Chondrocyte (in vitro differentiated cells): ENCODE data around the gene A3GALT2. TPM values are rescaled to one million over a fixed set of nuclear protein-coding genes. Genes with fewer than 3 reads are reported as not detected.
"Not testable (repeated sequence)": the region's sequence is repeated elsewhere in the genome, so short reads cannot be mapped to it uniquely, and the experiment has no call there.

Experiments
- DNase-seq: peaks from one replicate; pipeline ENCODE4 v3.0.0; 2021; ENCODE audit warnings: mixed read lengths, low spot score
- H3K27ac Mint-ChIP-seq: one replicate; pipeline ENCODE4 v1.8.0; 2021; ENCODE audit warnings: mild to moderate bottlenecking, moderate library complexity, mixed read lengths; ENCODE audit not compliant: unreplicated experiment
- H3K27me3 Mint-ChIP-seq: 2 replicates; pipeline ENCODE4 v1.8.0; 2021; ENCODE audit warnings: low read depth, mixed read lengths
- H3K36me3 Mint-ChIP-seq: 2 replicates; pipeline ENCODE4 v1.8.0; 2021; ENCODE audit warnings: low read depth, mixed read lengths
- H3K4me1 Mint-ChIP-seq: 2 replicates; pipeline ENCODE4 v1.8.0; 2021; ENCODE audit warnings: low read depth, mild to moderate bottlenecking, mixed read lengths
- H3K4me3 Mint-ChIP-seq: one replicate; pipeline ENCODE4 v1.8.0; 2021; ENCODE audit warnings: mild to moderate bottlenecking, moderate library complexity, mixed read lengths; ENCODE audit not compliant: unreplicated experiment
- H3K9me3 Mint-ChIP-seq: 2 replicates; pipeline ENCODE4 v1.8.0; 2021; ENCODE audit warnings: low read depth, mixed read lengths
- total RNA-seq: library from RNA; stranded (reverse); gene quantifications from 3 replicates; pipeline ENCODE4 v1.2.1, GENCODE V29; 2021
- TF ChIP-seq, protein P1 (sequence below): fragments of 200-600 bp; sonication (generic); IDR thresholded peaks from 2 replicates; pipeline ENCODE4 v1.5.0; 2021; ENCODE audit warnings: antibody characterized with exemption, mild to moderate bottlenecking, moderate library complexity

A3GALT2 gene
- total RNA-seq, 1 donor from 2014 or later, result 0.27 TPM

DNA sequence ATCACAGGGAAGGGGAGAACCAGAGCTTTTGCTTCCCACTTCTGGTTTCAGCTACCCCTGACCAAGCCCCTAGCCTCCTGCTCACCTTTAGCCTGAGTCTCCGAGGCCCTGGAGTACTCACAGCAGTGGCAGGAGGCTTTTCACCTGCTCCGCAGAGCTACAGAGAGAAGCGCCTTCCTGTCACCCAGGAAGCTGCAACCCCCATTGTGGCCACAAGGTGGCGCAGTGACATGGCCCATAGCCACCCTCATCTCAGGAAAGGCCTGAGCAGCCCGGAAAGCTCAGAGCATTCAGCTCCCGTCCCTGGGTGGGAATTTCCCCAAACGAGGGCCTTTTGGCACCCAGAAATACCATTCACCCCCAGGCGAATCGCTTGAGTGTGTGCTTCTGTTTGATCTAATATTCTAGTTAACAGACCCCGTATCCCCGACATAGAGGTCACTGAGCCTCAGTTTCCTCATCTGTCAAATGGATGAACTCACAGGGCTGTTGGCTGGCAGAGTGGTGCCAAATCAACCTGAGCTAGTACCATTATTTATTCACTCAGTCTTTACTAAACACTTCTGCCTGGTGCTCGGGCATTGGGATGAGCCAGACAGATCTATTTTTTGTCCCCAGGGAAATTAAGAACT lies 25.3 kb downstream of the A3GALT2 start:
- peak overlapping the region; percentile 8 for H3K27ac Mint-ChIP-seq
- peaks cover 16% of the 10 kb centered on the region for H3K4me1 Mint-ChIP-seq
- no peaks in the 10 kb centered on the region for H3K27me3 Mint-ChIP-seq
- no peak overlapping the region for H3K4me3 Mint-ChIP-seq
- H3K9me3 Mint-ChIP-seq, result no peaks in the 10 kb centered on the region
- no peak for DNase-seq
- H3K36me3 Mint-ChIP-seq, result peaks cover 23% of the 10 kb centered on the region
- TF ChIP-seq, protein P1, sequence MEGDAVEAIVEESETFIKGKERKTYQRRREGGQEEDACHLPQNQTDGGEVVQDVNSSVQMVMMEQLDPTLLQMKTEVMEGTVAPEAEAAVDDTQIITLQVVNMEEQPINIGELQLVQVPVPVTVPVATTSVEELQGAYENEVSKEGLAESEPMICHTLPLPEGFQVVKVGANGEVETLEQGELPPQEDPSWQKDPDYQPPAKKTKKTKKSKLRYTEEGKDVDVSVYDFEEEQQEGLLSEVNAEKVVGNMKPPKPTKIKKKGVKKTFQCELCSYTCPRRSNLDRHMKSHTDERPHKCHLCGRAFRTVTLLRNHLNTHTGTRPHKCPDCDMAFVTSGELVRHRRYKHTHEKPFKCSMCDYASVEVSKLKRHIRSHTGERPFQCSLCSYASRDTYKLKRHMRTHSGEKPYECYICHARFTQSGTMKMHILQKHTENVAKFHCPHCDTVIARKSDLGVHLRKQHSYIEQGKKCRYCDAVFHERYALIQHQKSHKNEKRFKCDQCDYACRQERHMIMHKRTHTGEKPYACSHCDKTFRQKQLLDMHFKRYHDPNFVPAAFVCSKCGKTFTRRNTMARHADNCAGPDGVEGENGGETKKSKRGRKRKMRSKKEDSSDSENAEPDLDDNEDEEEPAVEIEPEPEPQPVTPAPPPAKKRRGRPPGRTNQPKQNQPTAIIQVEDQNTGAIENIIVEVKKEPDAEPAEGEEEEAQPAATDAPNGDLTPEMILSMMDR, result peak; percentile 94

DNA sequence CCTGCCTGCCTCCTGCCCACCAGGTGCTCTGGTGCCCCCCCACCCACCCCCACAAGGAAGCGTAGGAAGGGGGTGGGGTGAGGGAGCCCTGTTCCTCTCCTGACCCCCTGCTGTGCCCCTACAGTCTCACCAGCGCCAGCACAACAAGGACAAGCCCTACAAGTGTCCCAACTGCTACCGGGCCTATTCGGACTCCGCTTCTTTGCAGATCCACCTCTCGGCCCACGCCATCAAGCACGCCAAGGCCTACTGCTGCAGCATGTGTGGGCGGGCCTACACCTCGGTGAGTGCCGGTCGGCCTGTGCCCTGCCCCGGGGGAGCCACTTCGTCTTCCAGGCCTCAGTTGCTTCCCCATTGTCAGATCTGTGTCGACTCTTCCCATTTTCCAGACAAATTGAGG lies 25.9 kb downstream of the A3GALT2 start:
- TF ChIP-seq, protein P1, result no peak
- DNase-seq, result no peak
- Mint-ChIP-seq H3K4me1 (peaks cover 11% of the 10 kb centered on the region), H3K27ac (peak overlapping the region; percentile 8), H3K9me3 (no peaks in the 10 kb centered on the region), H3K4me3 (no peak overlapping the region), H3K36me3 (peaks cover 25% of the 10 kb centered on the region), H3K27me3 (no peaks in the 10 kb centered on the region)

DNA sequence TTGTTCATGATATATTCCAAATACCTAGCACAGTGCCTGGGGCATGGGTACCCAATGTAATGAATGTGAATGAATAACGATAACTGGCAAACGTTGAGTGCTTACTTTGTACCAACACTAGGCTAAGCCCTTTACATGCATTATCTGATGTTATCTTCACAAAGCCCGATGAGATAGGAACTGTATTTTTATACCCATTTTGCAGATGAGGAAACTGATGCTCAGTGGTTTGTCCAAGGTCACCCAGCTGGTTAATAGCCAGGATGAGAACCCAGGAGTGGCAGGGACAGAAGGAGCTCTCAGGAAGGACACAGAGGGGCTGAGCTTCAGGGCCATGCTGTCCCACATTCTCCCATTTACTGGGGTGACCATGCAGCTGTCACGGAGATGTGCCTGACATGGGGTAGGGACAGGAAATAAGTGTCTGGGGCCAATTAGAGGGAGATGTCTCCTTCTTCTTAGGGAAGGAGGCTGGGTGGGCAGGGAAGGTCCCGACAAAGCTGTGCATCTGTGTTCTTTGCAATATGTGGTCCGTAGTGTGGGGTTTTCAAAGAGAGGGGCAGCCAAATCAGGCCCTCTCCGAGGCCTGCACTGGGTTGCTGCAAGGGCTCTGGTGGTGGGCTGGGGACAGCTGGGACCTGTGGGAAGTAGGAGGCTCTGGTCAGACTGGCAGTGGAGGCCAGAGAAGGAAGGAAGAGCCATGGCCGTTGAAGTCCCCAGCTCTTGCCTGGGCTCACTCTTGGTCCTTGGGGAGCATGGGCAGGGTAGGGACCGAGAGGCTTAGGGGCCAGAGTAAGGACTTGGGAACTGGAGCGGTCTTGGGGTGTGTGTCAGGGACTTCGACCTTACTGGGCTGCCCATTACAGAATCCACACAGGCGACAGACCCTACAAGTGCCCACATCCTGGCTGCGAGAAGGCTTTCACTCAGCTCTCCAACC lies 26.6 kb downstream of the A3GALT2 start:
- peaks cover 2% of the 10 kb centered on the region for H3K9me3 Mint-ChIP-seq
- no peak for DNase-seq
- H3K27ac Mint-ChIP-seq, result peak overlapping the region; percentile 61
- TF ChIP-seq, protein P1, result no peak
- H3K4me3 Mint-ChIP-seq, result no peak overlapping the region
- H3K4me1 Mint-ChIP-seq, result peaks cover 16% of the 10 kb centered on the region
- peaks cover 30% of the 10 kb centered on the region for H3K36me3 Mint-ChIP-seq
- H3K27me3 Mint-ChIP-seq, result no peaks in the 10 kb centered on the region

DNA sequence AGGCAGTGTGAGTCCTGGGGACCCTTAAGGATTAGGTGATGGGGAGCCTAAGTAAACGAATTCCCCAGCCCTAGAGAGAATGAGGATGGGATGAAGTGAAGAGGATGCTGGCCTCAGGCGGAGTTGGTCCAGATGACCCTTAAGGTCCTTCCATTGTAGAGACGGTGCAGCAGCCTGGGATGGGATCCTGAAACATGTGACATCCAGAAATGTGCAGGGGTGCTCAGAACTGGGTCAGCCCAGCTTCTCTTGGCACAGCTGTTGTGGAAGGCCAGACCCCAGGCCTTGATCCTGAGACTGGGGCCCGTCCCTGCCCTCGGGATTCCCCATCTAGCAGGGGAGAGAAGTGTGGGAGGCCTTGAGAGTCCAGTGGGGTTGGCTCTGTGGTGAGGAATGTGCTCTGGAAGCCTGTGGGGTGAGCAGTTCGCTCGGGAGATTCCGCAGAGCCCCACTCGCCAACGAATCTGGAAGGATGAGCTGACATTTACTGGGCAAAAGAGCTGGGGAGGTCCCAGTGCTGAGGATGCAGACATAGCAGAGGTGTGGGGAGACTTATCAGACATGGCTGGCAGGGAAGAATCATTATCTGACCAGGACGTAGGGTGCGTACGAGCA lies 28.1 kb downstream of the A3GALT2 start:
- Mint-ChIP-seq H3K4me3 (no peak overlapping the region), H3K4me1 (peaks cover 15% of the 10 kb centered on the region), H3K9me3 (peaks cover 2% of the 10 kb centered on the region), H3K27ac (peak overlapping the region; percentile 27), H3K36me3 (peaks cover 35% of the 10 kb centered on the region), H3K27me3 (no peaks in the 10 kb centered on the region)
- TF ChIP-seq, protein P1, result no peak
- no peak for DNase-seq

DNA sequence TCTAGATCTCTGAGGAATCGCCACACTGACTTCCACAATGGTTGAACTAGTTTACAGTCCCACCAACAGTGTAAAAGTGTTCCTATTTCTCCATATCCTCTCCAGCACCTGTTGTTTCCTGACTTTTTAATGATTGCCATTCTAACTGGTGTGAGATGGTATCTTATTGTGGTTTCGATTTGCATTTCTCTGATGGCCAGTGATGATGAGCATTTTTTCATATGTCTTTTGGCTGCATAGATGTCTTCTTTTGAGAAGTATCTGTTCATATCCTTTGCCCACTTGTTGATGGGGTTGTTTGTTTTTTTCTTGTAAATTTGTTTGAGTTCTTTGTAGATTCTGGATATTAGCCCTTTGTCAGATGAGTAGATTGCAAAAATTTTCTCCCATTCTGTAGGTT lies 30.3 kb downstream of the A3GALT2 start:
- Mint-ChIP-seq H3K36me3 (peaks cover 32% of the 10 kb centered on the region), H3K4me1 (peaks cover 20% of the 10 kb centered on the region)
- not testable (repeated sequence) for H3K9me3 Mint-ChIP-seq, H3K27ac Mint-ChIP-seq, H3K27me3 Mint-ChIP-seq, H3K4me3 Mint-ChIP-seq, DNase-seq
